OCI-LY7 (cell line): ENCODE data around the gene TTLL5. TPM values are rescaled to one million over a fixed set of nuclear protein-coding genes. Genes with fewer than 3 reads are reported as not detected.

ENCODE experiments used
- total RNA-seq, 2 experiments: library from RNA; depleted of rRNA in 1 of 2; stranded (reverse); fragments of >200 nt in 1 of 2; shearing (Covaris generic) in 1 of 2; gene quantifications; 2 replicates each; pipeline ENCODE4 v1.2.3, GENCODE V29; 2014 to 2022

TTLL5 gene
- total RNA-seq, 2 experiments from 2014 or later, result 34.3 to 55.6 TPM

Other genes with a start within 250 kb of the TTLL5 start
- gene JDP2, start 233.2 kb upstream of the TTLL5 start, total RNA-seq (2014; rRNA removed; shearing (Covaris generic)), result 53.7 and 62.7 TPM in 2 replicates
- gene JDP2, start 233.2 kb upstream of the TTLL5 start, total RNA-seq (2022), result 44.5 and 45.7 TPM in 2 replicates
- gene BATF, start 138.8 kb upstream of the TTLL5 start, total RNA-seq (2014; rRNA removed; shearing (Covaris generic)), result 0.98 and 5.3 TPM in 2 replicates
- 1.1 and 1.5 TPM in 2 replicates for gene BATF, start 138.8 kb upstream of the TTLL5 start, total RNA-seq (2022)
- 0.26 TPM in 1 of 2 replicates, not detected in the other for gene FLVCR2, start 82.6 kb upstream of the TTLL5 start, total RNA-seq (2014; rRNA removed; shearing (Covaris generic))
- not detected in 2 replicates for gene FLVCR2, start 82.6 kb upstream of the TTLL5 start, total RNA-seq (2022)
- gene ERG28, start 370 bp upstream of the TTLL5 start, total RNA-seq (2014; rRNA removed; shearing (Covaris generic)), result 9.8 and 10.6 TPM in 2 replicates
- 22.8 and 24.0 TPM in 2 replicates for gene ERG28, start 370 bp upstream of the TTLL5 start, total RNA-seq (2022)